ENCODE data around the gene DAZ4.
"Not testable (repeated sequence)": the region's sequence is repeated elsewhere in the genome, so short reads cannot be mapped to it uniquely, and the experiment has no call there.

Gene DAZ4, protein sequence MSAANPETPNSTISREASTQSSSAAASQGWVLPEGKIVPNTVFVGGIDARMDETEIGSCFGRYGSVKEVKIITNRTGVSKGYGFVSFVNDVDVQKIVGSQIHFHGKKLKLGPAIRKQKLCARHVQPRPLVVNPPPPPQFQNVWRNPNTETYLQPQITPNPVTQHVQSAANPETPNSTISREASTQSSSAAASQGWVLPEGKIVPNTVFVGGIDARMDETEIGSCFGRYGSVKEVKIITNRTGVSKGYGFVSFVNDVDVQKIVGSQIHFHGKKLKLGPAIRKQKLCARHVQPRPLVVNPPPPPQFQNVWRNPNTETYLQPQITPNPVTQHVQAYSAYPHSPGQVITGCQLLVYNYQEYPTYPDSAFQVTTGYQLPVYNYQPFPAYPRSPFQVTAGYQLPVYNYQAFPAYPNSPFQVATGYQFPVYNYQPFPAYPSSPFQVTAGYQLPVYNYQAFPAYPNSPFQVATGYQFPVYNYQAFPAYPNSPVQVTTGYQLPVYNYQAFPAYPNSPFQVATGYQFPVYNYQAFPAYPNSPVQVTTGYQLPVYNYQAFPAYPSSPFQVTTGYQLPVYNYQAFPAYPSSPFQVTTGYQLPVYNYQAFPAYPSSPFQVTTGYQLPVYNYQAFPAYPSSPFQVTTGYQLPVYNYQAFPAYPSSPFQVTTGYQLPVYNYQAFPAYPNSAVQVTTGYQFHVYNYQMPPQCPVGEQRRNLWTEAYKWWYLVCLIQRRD

DNA sequence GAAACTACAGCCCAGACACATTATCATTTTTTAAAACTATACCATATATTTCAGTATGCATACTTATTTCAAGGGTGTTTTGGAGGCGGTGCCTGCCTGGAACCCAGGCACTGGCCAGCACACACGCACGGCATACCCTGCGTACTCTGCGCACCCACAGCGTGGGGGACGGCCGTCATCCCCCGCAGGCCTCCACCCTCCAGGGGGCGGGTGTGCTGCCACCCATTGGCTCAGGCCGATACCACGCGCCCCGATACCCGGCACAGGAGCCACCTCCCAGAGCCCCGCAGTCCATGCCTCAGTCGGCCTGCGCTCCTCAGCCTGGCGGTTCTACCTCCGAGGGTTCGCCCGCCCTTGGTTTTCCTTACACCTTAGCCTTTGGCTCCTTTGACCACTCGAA is at the start of gene DAZ4:
TSS of gene DAZ4 (plus strand) at position 301 of the 400 bp plus-strand sequence. CDS start 208 bp downstream, outside the sequence.
- DNase-seq (ENCODE audit: low spot score) = not testable (repeated sequence)

DNA sequence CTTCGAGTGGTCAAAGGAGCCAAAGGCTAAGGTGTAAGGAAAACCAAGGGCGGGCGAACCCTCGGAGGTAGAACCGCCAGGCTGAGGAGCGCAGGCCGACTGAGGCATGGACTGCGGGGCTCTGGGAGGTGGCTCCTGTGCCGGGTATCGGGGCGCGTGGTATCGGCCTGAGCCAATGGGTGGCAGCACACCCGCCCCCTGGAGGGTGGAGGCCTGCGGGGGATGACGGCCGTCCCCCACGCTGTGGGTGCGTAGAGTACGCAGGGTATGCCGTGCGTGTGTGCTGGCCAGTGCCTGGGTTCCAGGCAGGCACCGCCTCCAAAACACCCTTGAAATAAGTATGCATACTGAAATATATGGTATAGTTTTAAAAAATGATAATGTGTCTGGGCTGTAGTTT is 20.4 kb upstream of the DAZ4 start, which contains the start of gene DAZ3:
TSS of gene DAZ3 (minus strand) at position 101 of the 400 bp plus-strand sequence. CDS start 208 bp downstream, outside the sequence.
- DNase-seq (ENCODE audit: low spot score) = not testable (repeated sequence)

DNA sequence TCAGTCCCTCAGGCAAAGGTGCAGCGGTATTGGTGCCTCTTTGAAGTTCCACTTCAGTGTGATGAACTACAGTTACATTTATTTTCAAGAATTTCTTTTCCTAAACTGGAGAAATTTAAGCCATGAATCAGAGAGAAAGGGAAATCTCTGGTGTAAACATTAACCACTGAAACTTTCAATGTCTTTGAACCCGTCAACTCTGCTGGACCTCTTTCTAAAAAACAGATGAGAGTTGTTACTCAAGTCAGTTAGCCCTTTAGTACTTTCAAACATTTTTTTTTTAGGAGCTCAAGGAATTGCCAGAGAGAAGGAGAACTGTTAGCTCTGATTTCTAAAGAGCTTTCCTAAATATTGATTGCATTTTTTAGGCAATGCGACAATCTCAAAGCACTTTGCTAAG is 11.9 kb upstream of the DAZ4 start:
- not testable (repeated sequence) for DNase-seq (ENCODE audit: low spot score)

DNA sequence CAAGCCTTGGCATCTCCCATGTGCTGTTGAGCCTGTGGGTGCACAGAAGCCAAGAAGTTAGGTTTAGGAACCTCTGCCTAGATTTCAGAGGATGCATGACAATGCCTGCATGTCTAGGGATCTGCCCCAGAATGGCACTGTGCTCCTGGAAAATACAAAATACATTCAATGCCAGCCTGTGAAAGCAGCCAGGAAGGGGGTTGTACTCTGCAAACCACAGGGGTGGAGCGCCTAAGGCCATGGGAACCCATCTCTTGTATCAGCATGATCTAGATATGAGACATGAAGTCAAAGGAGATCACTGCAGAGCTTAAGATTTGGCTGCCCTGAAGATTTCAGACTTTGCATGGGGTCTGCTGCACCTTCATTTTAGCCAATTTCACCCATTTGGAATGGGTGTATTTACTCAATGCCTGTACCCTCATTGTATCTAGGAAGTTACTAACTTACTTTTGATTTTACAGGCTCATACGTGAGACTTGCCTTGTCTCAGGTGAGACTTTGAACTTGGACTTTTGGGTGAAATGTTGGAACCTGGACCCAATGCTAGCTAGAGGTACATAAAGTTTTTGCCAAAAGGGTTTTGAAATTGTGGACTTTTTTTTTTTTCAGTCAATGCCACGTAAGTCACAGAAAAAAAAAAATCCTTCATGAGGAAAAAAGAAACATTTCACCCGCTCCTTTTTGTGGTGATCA is 9.4 kb upstream of the DAZ4 start:
- not testable (repeated sequence) for DNase-seq (ENCODE audit: low spot score)

DNA sequence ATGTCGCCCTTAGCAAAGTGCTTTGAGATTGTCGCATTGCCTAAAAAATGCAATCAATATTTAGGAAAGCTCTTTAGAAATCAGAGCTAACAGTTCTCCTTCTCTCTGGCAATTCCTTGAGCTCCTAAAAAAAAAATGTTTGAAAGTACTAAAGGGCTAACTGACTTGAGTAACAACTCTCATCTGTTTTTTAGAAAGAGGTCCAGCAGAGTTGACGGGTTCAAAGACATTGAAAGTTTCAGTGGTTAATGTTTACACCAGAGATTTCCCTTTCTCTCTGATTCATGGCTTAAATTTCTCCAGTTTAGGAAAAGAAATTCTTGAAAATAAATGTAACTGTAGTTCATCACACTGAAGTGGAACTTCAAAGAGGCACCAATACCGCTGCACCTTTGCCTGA is 8.7 kb upstream of the DAZ4 start:
- DNase-seq (ENCODE audit: low spot score) = not testable (repeated sequence)
